Type B pancreatic cell (in vitro differentiated cells): ENCODE data around the gene TSHZ2. TPM values are rescaled to one million over a fixed set of nuclear protein-coding genes. Genes with fewer than 3 reads are reported as not detected.

ENCODE experiments used
- DNase-seq: peaks from one replicate; pipeline ENCODE4 v3.0.0; 2021; ENCODE audit warnings: mixed read lengths; ENCODE audit not compliant: unreplicated experiment; ENCODE audit errors: extremely low spot score
- H3K27ac Mint-ChIP-seq: 2 replicates; pipeline ENCODE4 v1.8.0; 2021; ENCODE audit warnings: mild to moderate bottlenecking, mixed read lengths
- H3K27me3 Mint-ChIP-seq: 2 replicates; pipeline ENCODE4 v1.8.0; 2021; ENCODE audit warnings: mixed read lengths
- H3K36me3 Mint-ChIP-seq: 2 replicates; pipeline ENCODE4 v1.8.0; 2021; ENCODE audit warnings: mixed read lengths
- H3K4me1 Mint-ChIP-seq: one replicate; pipeline ENCODE4 v1.8.0; 2021; ENCODE audit warnings: mixed read lengths; ENCODE audit not compliant: unreplicated experiment
- H3K4me3 Mint-ChIP-seq: 2 replicates; pipeline ENCODE4 v1.8.0; 2021; ENCODE audit warnings: mild to moderate bottlenecking, mixed read lengths
- H3K9me3 Mint-ChIP-seq: 2 replicates; pipeline ENCODE4 v1.8.0; 2021; ENCODE audit warnings: mixed read lengths
- CTCF ChIP-seq: fragments of 200-600 bp; sonication (generic); conservative IDR thresholded peaks from 2 replicates; pipeline ENCODE4 v1.5.0; 2021; ENCODE audit warnings: antibody characterized with exemption, mild to moderate bottlenecking
- total RNA-seq: library from RNA; stranded (reverse); gene quantifications from 2 replicates; pipeline ENCODE4 v1.2.1, GENCODE V29; 2021; ENCODE audit warnings: low replicate concordance

TSHZ2 gene
- total RNA-seq, 1 donor from 2014 or later = 45.5 TPM

- Mint-ChIP-seq H3K36me3 (peaks cover 11% of the 10 kb centered on the region), H3K9me3 (peaks cover 3% of the 10 kb centered on the region), H3K27ac (no peak overlapping the region), H3K4me1 (peaks cover 20% of the 10 kb centered on the region), H3K27me3 (no peaks in the 10 kb centered on the region), H3K4me3 (no peak overlapping the region)
- TF ChIP-seq CTCF = no peak
- no peak for DNase-seq
These were observed 362.7 kb downstream of the TSHZ2 start for GRCh38 chr20:53334861-53335260.

DNA sequence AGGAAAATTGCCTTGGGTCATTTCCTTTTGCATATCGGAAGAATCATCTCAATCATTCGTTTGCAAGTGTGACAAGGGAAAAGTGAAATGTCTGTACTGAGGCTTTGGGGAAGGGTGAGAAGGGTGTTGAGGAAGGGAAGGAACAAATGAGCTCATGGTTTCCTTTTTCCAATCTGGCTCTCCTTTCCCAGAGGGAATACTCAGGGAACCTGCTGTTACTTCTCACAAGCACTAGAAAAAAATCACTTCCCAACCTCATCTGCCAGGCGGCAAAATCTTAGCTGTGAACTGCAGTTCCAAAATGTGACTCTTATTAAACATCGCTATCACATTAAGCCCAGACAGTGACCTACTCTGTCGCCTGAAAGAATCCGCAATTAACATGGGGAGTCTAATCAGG lies 363.4 kb downstream of the TSHZ2 start:
- Mint-ChIP-seq H3K27ac (no peak overlapping the region), H3K36me3 (peaks cover 11% of the 10 kb centered on the region), H3K4me1 (peaks cover 20% of the 10 kb centered on the region), H3K27me3 (no peaks in the 10 kb centered on the region), H3K9me3 (peaks cover 3% of the 10 kb centered on the region), H3K4me3 (no peak overlapping the region)
- no peak for DNase-seq
- TF ChIP-seq CTCF = no peak

DNA sequence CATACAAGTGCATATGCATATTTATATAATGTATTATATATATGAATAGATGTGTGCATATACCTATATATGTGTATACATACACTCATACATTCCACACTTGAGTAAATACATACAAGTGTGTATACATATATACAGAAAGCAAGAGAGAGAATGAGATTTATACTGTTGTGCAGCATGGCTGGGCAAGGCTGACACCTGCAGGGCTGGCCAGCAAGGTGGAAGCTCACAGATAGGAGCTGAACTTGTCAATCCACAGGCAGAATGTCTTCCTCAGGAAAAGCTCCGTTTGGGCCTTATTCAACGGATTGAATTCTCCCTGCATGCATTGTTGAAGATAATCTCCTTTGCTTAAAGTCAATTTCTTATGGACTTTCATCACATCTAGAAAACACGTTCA lies 364.7 kb downstream of the TSHZ2 start:
- no peaks in the 10 kb centered on the region for H3K27me3 Mint-ChIP-seq
- DNase-seq = no peak
- H3K9me3 Mint-ChIP-seq = no peaks in the 10 kb centered on the region
- no peak for TF ChIP-seq CTCF
- H3K4me3 Mint-ChIP-seq = no peak overlapping the region
- H3K27ac Mint-ChIP-seq = no peak overlapping the region
- peaks cover 7% of the 10 kb centered on the region for H3K36me3 Mint-ChIP-seq
- H3K4me1 Mint-ChIP-seq = peaks cover 9% of the 10 kb centered on the region

GRCh38 chr20:53337390-53338101 lies 365.4 kb downstream of the TSHZ2 start:
- no peak for TF ChIP-seq CTCF
- DNase-seq = no peak
- no peak overlapping the region for H3K4me3 Mint-ChIP-seq
- no peaks in the 10 kb centered on the region for H3K9me3 Mint-ChIP-seq
- H3K36me3 Mint-ChIP-seq = peaks cover 7% of the 10 kb centered on the region
- no peaks in the 10 kb centered on the region for H3K27me3 Mint-ChIP-seq
- peaks cover 9% of the 10 kb centered on the region for H3K4me1 Mint-ChIP-seq
- no peak overlapping the region for H3K27ac Mint-ChIP-seq

DNA sequence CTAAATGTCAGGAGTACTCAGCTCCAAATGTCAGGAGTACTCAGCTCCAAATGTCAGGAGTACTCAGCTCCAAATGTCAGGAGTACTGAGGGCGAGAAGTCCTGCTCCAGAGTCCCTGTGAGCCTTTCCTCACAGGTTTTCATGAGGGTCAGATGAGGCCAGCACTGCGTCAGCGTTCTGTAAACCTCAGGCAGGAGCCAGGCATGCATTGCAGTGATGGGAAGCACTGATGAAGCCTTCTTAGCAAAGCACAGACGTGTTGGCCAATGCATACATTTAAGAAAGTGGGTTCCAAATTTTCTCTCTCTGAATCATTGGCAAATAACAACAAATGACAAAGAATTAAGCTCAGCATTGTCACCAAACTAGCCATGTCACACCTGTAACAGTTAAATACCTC lies 366.6 kb downstream of the TSHZ2 start:
- Mint-ChIP-seq H3K36me3 (peaks cover 7% of the 10 kb centered on the region), H3K27ac (no peak overlapping the region), H3K9me3 (no peaks in the 10 kb centered on the region)

More for the DNA sequence above, 366.6 kb downstream of the TSHZ2 start:
- Mint-ChIP-seq H3K4me3 (no peak overlapping the region), H3K4me1 (peaks cover 4% of the 10 kb centered on the region), H3K27me3 (no peaks in the 10 kb centered on the region)
- TF ChIP-seq CTCF = no peak
- DNase-seq = no peak
